ENCODE data around the gene SLX9. TPM values are rescaled to one million over a fixed set of nuclear protein-coding genes. Genes with fewer than 3 reads are reported as not detected.

The SLX9 gene
- total RNA-seq, 1 experiment from 2014 or later = 26.8 TPM

DNA sequence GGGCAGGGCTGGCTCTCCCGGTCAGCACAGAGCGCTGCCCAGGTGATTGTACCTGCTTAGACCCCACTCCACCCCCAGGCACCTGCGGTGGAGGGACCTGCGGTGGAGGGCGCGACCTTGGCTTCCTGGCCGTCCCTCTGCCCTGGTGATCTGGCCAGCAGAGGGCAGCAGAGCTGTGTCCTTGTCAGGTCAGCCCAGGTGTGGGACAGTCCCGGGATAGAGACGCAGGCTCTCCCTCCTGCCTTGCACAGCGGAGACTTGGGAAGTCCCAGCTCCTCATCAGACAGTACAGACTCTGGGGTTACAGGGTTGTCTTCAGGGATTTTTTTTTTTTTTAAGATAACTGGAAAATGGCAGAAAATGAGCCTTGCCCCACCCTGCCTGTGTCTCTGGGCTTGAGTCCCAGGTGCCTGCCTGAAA is 10.0 kb downstream of the SLX9 start:
- no peaks in the 10 kb centered on the region for H3K4me1 ChIP-seq
- peak; percentile 75 to 80 for DNase-seq
- H3K27ac ChIP-seq = no peak overlapping the region

DNA sequence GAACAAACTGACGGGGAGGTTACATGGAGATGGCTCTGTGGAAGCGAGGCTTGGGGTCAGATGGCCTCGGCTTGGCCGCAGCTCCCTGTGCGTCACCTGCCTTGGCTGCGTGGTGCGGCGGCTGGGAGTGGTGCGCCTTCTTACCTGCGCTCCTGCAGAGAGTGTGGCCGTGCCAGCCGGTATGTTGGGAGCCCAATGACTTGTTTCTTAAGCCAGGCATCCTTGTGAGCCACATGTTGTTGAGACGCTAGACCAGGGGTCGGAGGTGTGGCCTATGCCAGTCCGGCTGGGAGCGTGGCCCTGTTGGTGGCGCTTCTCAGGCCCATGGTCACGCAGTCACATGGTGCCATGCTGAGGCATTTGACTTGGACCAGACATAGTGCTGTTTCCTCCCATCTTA is 10.5 kb downstream of the SLX9 start:
- no peak for DNase-seq
- no peaks in the 10 kb centered on the region for H3K4me1 ChIP-seq
- H3K36me3 ChIP-seq = peaks cover 20% of the 10 kb centered on the region
- H3K4me3 ChIP-seq = no peak overlapping the region
- no peak overlapping the region for H3K27ac ChIP-seq
- no peaks in the 10 kb centered on the region for H3K27me3 ChIP-seq
- H3K9me3 ChIP-seq (replicated peaks) = no peaks in the 10 kb centered on the region

More for the DNA sequence above, 10.0 kb downstream of the SLX9 start:
- Histone ChIP-seq H3K27me3 (no peaks in the 10 kb centered on the region), H3K9me3 (replicated peaks) (no peaks in the 10 kb centered on the region), H3K36me3 (peaks cover 21% of the 10 kb centered on the region), H3K4me3 (no peak overlapping the region)

- H3K9me3 ChIP-seq (replicated peaks) = no peaks in the 10 kb centered on the region
- peaks cover 19% of the 10 kb centered on the region for H3K36me3 ChIP-seq
- no peak overlapping the region for H3K27ac ChIP-seq
- no peaks in the 10 kb centered on the region for H3K27me3 ChIP-seq
- no peak overlapping the region for H3K4me3 ChIP-seq
- no peak for DNase-seq
- no peaks in the 10 kb centered on the region for H3K4me1 ChIP-seq
Measured at GRCh38 chr21:44951186-44951915, 11.5 kb downstream of the SLX9 start.

DNA sequence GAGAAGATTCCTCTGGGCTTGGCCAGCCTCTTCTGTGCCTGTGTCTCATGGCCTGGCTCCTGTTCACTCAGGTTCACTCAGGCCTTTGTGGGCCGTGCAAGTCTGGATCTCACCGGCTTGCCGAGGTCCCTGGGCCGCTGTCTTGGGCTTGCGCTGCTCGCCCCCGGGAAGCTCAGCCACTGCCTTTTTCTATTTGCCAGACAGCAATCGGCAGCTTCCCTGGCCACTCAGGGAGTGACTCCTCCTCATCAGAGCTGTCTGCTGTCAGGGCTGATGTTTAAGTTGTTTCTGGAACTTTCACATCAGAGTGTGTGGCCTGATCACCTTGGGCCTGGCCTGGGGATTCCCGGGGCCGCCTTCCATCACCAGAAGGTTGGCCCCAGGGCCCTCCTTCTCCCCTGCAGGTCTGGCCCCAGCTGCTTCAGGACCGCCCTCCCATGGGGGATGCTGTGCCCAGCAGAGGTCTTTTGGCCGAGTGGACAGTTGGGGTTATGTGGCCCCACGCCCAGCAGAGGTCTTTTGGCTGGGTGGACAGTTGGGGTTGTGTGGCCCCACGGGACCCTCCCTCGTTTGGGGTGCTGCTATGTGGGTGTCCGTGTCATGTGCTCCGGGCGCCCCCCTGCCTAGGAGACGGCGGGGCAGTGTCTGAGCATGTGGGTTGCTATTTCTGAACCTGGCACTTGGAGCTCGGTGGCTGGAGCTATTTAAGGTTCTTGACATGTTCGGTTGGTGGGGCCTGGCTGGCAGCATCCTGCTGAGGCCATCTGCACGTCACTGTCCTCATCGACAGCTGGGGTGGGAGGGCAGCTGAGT is 12.5 kb downstream of the SLX9 start:
- H3K4me3 ChIP-seq = no peak overlapping the region
- H3K36me3 ChIP-seq = peaks cover 29% of the 10 kb centered on the region
- H3K4me1 ChIP-seq = no peaks in the 10 kb centered on the region; the same call in 1 of the 2 replicates
- no peaks in the 10 kb centered on the region for H3K27me3 ChIP-seq
- no peaks in the 10 kb centered on the region for H3K9me3 ChIP-seq (replicated peaks)
- no peak for DNase-seq
- H3K27ac ChIP-seq = no peak overlapping the region

- Histone ChIP-seq H3K27me3 (no peaks in the 10 kb centered on the region), H3K4me1 (no peaks in the 10 kb centered on the region; the same call in 1 of the 2 replicates), H3K27ac (no peak overlapping the region), H3K36me3 (peaks cover 30% of the 10 kb centered on the region), H3K9me3 (replicated peaks) (no peaks in the 10 kb centered on the region), H3K4me3 (no peak overlapping the region)
- DNase-seq = no peak
Measured at GRCh38 chr21:44952929-44953627, 13.2 kb downstream of the SLX9 start.

DNA sequence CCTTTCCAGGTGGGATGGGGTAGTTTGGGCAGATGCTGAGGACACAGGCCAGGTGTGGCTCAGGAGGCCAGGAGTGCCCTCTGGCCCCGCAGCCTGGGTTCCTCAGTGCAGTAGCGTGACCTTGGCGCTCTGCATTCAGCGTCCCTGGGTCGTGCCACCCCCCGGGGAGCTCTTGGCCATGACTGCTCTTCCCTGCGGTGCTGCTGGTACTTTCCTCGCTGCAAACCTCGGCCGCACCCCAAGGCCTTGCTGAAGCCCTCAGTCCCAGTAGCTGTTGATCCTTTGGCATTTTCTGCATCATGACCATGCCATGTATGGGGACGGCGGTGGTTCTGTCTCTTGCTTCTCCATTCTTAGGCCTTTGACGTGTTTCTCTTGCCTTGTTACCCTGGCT is 13.8 kb downstream of the SLX9 start:
- Histone ChIP-seq H3K9me3 (replicated peaks) (no peaks in the 10 kb centered on the region), H3K4me3 (no peak overlapping the region), H3K27me3 (no peaks in the 10 kb centered on the region), H3K4me1 (peaks cover 4% of the 10 kb centered on the region), H3K36me3 (peaks cover 30% of the 10 kb centered on the region), H3K27ac (no peak overlapping the region)
- no peak for DNase-seq

GRCh38 chr21:44954281-44954771 is 14.5 kb downstream of the SLX9 start:
- Histone ChIP-seq H3K27ac (no peak overlapping the region), H3K4me3 (no peak overlapping the region), H3K27me3 (no peaks in the 10 kb centered on the region), H3K4me1 (peaks cover 10% of the 10 kb centered on the region), H3K36me3 (peaks cover 29% of the 10 kb centered on the region), H3K9me3 (replicated peaks) (no peaks in the 10 kb centered on the region)
- no peak for DNase-seq

DNA sequence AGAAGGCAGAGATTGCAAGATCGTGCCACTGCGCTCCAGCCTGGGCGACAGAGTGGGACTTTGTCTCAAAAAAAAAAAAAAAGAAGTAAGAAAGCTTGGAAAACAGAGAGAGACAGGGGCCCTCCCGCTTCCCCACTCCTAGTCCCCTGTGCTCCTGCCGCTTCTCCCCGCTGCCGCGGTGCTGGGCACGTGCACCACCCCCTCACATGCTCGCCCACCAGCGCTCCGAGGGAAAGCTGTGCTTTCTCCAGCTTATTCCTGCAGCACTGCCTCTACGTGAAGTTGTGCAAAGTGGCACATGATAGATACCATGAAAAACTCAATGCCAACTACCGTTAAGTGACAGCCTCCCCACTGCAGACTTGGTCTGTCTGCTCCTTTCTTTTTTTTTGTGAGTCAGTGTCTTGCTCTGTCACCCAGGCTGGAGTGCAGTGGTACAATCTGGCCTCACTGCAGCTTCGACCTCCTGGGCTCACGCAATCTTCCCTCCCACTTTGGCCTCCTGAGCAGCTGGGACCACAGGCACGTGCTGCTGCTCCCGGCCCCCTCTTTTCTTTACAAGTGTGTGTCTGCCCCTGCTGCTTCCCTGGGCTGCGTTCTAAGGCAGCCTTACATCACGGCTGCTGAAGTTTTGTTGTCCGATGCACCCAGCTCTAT is 15.4 kb downstream of the SLX9 start:
- H3K27ac ChIP-seq = no peak overlapping the region
- H3K27me3 ChIP-seq = no peaks in the 10 kb centered on the region
- DNase-seq = no peak
- H3K9me3 ChIP-seq (replicated peaks) = no peaks in the 10 kb centered on the region
- peaks cover 31% of the 10 kb centered on the region for H3K36me3 ChIP-seq
- peaks cover 10% of the 10 kb centered on the region for H3K4me1 ChIP-seq
- no peak overlapping the region for H3K4me3 ChIP-seq

DNA sequence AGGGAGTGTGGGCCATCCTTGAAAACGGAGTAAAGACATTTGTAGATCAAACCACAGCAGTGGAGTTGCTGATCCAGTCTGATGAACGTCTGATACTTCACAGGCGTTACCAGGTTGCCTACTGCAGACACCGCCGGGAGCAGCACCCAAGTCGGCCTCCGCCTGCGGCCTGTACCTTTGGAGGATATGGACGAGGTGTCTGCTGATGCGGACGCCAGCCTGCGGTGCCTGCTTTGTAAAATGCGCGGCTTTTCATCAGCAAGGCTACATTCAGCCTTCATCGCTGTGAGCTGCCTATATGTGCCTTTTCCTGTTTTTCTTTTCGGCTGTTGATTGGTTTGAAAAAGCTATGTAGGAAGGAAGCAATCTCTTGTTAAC is 16.0 kb downstream of the SLX9 start:
- peaks cover 34% of the 10 kb centered on the region for H3K36me3 ChIP-seq
- H3K4me3 ChIP-seq = no peak overlapping the region
- no peak for DNase-seq
- no peak overlapping the region for H3K27ac ChIP-seq
- H3K9me3 ChIP-seq (replicated peaks) = no peaks in the 10 kb centered on the region
- H3K27me3 ChIP-seq = no peaks in the 10 kb centered on the region
- H3K4me1 ChIP-seq = peaks cover 10% of the 10 kb centered on the region

DNA sequence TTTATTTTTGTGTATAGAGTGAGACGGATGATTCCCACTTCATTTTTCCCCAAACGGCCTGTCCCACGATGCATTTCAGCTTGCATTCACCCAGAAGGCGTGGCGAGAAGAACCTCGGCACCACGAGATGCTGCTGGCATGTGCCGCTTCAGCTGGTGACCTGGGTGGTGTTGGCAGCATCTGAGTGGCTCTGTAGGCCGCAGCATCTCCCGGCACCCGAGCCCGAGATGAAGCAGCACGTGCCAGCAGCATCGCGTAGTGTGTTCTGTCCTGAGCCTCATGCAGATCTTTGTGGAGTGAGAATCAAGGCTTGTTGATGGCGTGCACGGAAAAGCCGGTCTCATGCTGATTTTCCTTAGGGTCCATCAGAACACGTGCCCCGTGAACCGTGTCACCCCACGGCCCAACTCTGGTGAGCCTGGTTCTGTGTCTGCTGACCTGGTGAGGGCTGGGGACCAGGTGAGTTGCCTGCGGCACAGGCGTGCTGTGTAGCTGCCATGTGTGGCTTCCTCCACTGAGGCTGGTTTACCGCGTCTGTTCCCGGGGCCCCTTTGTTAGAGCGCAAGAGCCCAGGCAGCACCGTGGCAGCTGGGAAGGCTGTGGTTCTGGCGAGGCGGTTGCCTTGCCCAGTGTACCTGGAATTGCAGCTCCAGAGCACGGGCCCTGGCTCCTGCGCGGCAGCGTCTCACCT is 16.7 kb downstream of the SLX9 start:
- no peaks in the 10 kb centered on the region for H3K9me3 ChIP-seq (replicated peaks)
- H3K4me3 ChIP-seq = no peak overlapping the region
- H3K27ac ChIP-seq = no peak overlapping the region
- no peak for DNase-seq
- peaks cover 33% of the 10 kb centered on the region for H3K36me3 ChIP-seq
- no peaks in the 10 kb centered on the region for H3K27me3 ChIP-seq
- H3K4me1 ChIP-seq = peaks cover 10% of the 10 kb centered on the region

DNA sequence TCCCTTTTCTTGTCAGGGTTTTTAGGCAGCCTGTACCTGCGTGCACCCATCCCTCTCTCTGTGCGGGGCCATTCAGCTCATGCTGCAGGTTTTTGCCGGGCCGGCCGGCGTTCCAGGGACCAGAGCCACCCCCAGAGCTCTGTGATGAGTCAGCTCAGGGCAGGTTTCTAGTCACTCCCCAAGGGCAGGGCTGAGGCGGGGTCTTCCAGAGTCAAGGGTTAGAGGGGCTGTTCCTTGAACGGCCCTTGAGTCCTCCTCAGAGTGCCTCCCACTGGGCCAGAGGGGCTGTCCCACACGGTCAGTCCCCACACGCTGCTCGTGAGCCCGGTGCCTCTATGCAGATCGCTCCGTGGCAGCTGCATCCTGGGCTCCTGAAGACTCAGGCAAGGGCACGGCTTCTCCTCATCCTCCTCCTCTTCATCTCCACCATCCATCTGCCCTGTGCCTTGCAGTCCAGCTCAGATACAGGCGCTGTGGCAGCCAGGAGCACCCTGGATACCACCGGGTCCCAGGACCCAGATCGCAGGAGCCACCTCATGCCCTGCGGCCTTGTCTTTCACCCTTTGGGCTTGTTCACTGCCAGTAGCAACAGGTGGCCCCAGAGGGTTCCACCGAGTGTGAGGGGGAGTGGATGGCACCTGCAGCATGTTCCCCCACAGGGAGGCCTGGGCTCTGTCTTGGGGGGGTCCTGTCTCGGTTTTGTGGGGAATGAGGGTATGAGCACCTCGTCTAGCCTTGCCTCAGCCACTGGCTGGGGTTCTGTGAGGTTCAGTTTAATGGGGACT is 17.4 kb downstream of the SLX9 start:
- peaks cover 10% of the 10 kb centered on the region for H3K4me1 ChIP-seq
- H3K27me3 ChIP-seq = no peaks in the 10 kb centered on the region
- DNase-seq = no peak
- H3K4me3 ChIP-seq = no peak overlapping the region
- no peak overlapping the region for H3K27ac ChIP-seq
- peaks cover 36% of the 10 kb centered on the region for H3K36me3 ChIP-seq
- no peaks in the 10 kb centered on the region for H3K9me3 ChIP-seq (replicated peaks)

DNA sequence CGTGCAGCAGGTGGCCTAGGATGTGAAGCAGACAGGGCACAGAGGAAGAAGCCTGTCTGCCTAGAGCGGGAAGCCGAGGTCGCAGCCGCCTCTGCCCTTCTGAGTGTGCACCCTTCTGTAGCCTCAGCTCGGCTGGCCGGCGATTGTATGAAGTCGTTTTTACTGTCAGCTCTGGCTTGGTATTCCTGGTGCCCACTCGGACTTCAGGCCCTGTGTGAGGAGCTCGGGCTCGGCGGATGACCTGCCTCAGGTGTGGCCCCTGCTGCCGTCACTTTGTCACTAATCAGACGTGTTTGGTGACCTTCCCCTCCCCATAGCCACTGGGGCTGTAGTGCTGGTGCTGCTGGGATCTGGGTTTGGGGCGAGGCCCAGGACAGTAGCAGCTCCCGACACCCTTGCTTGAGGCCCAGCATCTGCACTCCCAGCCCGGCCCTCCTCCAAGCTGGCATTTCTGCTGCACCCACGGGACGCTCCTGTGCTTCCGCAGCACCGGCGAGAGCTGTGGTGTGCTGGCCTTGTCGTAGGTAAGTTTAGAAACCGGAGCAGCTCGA is 18.1 kb downstream of the SLX9 start:
- Histone ChIP-seq H3K9me3 (replicated peaks) (no peaks in the 10 kb centered on the region), H3K4me3 (no peak overlapping the region), H3K4me1 (peaks cover 10% of the 10 kb centered on the region), H3K36me3 (peaks cover 41% of the 10 kb centered on the region), H3K27me3 (no peaks in the 10 kb centered on the region), H3K27ac (no peak overlapping the region; the same call in 1 of the 2 replicates)
- no peak for DNase-seq

- Histone ChIP-seq H3K4me3 (no peak overlapping the region), H3K27me3 (no peaks in the 10 kb centered on the region), H3K9me3 (replicated peaks) (no peaks in the 10 kb centered on the region), H3K27ac (peak overlapping the region; percentile 31; the same call in 1 of the 2 replicates), H3K36me3 (peaks cover 44% of the 10 kb centered on the region), H3K4me1 (peaks cover 10% of the 10 kb centered on the region)
- DNase-seq = peak; percentile 64 to 72
Measured at GRCh38 chr21:44958471-44959191, 18.8 kb downstream of the SLX9 start.

Measured in SJCRH30 (cell line).